ENCODE results near the gene PAN3. TPM values are rescaled to one million over a fixed set of nuclear protein-coding genes. Genes with fewer than 3 reads are reported as not detected.
"Not testable (repeated sequence)": the region's sequence is repeated elsewhere in the genome, so short reads cannot be mapped to it uniquely, and the experiment has no call there.

PAN3 gene
- total RNA-seq: 50.2 TPM

DNA sequence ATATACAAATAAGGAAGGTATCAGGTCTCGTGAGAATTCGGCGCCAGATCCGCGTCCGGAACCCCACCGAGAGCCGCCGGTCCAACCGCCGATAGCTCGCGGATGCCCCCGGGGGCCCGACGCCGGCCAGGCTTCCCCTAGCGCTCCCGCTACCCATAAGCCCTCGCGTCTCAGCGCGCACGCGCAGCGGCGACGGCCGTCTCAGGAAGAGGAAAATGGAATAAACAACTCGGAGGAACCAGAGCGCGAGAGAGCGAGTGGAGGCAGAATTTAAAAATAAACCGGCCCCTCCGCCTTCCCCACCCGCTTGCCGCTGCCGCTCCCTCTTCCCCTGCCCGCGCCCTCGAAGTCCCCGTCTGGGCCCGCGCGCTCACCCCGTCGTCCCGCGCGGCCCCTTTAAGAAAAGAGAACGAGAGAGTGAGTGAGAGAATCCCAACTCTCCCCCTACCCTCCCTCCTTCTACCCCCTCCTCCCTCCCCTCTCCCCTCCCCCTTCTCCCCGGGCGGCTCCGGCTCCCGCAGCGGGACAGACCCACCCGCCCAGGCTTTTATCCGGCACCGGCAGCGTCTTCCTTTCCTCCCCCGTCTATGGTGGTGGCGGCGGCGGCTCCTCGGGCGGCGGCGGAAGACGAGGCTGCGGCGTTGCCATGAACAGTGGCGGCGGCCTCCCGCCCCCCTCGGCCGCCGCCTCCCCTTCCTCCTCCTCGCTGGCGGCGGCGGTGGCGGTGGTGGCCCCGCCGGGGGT is at the start of gene PAN3:
PAN3 (plus strand) TSS at position 534 of the 744 bp plus-strand sequence; CDS start at position 647, 113 bp downstream.
- peak; percentile 81 for DNase-seq

DNA sequence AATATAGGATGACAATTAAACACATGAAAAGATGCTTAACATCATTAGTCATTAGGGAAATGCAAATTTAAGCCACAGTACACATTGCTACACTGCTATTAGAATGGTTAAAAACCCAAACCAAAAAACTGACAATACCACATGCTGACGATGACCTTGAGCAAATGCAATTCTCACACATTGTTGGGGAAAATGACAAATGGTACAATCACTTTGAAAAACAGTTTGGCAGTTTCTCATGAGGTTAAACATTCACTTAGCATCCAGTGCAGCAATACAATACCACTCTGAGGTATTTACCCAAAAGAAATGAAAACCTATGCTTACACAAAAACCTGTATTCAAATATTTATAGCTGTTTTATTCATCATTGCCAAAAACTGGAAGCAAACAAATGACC is 49.3 kb upstream of the PAN3 start:
- DNase-seq: no peak

- no peak for DNase-seq
Observed at GRCh38 chr13:28092431-28092830, 45.9 kb upstream of the PAN3 start.

GRCh38 chr13:28093881-28094280 is 44.5 kb upstream of the PAN3 start:
- no peak for DNase-seq

GRCh38 chr13:28094306-28094705 is 44.0 kb upstream of the PAN3 start:
- no peak for DNase-seq

GRCh38 chr13:28097503-28097902 is 40.8 kb upstream of the PAN3 start:
- no peak for DNase-seq

DNA sequence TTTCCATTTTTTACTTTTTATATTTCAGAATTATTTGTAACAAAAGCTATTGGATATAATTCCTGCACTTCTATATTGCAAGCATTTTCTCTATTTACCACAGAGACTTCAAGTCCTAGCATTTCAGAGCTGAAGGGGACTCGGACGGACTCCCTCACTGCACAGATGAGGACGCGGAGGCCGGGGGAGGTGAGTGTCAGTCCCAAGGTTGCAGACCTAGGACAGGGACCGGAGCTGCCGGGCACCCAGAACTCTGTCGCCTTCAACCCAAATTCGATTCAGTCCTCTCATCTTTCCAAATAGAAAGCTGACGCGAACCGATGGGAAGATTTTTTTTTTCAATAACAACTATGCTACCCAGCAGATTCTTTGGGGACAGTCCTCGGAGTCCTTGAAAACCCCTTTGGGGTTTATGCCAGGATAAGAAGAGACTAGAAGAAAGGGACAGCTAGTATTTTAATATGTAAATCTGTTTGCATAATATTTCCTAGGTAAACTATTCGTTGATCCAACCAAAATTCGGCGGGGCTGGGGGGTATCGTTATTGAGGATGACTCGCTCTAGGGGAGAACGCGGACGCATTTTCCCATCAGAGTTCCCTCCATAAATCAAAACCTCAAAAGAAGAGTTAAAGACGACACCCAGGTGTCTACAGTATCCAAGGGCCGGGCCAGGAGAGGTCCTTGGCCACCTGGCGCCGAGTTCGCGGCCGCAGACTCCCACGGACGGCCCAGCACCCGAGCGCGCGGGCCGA is 38.8 kb upstream of the PAN3 start:
- no peak for DNase-seq

- no peak for DNase-seq
Observed at GRCh38 chr13:28100150-28101121, 37.9 kb upstream of the PAN3 start, which contains the start of gene FLT3. Gene FLT3 (minus strand): TSS chr13:28100576. CDS start chr13:28100510, 66 bp downstream.

GRCh38 chr13:28101886-28102285 is 36.5 kb upstream of the PAN3 start:
- DNase-seq: not testable (repeated sequence)

- DNase-seq: no peak
Observed at GRCh38 chr13:28106976-28107375, 31.4 kb upstream of the PAN3 start.

DNA sequence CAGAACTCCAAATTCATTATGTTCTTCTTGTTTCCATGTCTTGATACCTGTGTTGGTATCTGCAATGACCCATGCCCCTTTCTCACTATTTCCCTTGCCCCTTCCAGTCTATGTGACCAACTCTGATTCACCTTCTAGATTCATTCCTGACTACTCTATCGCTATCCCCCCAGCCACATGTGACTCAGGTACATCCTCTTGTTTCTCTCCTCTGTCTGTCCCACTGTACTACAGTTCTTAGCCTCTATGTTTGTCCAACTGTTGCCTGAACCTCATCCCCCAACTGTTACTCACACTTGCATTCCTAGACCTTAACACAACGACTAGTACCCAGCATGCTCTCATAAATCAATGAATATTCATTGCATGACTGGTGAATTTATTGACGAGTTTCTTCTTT is 27.9 kb upstream of the PAN3 start:
- DNase-seq: no peak

GRCh38 chr13:28116736-28117135 is 21.6 kb upstream of the PAN3 start:
- no peak for DNase-seq

DNA sequence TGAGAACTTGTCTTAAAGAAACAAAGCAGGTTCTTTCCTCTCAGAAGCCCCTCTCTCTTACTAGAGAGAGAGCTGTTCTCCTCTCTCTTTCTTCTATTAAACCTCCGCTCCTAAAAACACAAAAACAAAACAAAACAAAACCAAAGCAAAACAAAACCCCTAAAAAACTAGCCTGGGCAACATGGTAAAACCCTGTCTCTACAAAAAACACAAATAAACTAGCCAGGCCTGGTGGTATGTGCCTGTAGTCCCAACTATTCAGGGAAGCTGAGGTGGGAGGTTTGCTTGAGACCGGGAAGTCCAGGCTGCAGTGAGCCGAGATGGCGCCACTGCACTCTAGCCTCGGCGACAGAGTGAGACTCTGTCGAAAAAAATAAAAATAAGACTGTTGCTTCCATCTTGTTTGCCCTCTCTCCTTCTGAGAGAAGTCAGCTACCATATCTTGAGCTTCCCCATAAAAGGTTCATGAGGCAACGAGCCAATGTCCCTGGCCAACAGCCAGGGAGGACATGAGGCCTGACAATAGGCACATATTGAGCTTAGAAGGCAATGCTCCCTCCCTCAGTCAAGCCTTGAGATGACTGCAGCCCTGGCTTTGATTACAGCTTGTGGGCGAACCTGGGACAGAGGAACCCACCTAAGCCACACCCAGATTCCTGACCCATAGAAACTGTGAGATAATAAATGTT is 20.5 kb upstream of the PAN3 start:
- DNase-seq: no peak

DNA sequence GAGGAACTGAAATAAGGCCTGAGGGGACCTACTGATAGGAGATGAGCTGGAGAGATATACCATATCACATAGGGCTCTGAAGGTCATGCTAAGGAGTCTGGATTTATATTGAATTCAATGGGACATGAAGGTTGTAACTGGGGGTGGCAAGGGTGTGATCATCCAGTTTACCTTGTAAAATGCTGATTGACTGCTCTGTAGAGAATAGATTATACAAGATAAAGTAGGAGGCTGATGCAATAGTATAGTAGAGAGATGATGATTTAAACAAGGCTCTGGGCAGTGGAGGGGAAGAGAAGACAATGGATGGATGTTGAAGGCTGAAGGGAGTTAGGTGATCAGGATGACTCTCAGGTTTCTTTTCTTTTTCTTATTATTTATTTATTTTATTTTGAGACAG is 18.0 kb upstream of the PAN3 start:
- DNase-seq: no peak

DNA sequence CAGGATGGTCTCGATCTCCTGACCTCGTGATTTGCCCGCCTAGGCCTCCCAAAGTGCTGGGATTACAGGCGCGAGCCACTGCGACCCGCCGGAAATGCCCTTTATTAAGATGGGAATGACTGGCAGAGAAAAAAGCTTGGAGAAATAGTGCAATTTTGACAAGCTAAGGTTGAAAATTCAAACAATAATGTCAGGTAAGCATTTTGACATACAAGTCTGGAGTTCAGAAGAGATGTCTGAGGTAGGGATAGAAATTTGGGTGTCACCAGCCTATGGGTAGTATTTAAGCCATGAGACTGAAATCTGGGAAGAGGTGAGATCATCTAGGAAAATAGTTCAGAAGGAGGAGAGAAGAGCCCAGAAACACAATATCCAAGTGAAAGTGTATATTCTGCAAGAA is 17.1 kb upstream of the PAN3 start:
- DNase-seq: no peak

GRCh38 chr13:28128030-28128429 is 10.3 kb upstream of the PAN3 start:
- no peak for DNase-seq

DNA sequence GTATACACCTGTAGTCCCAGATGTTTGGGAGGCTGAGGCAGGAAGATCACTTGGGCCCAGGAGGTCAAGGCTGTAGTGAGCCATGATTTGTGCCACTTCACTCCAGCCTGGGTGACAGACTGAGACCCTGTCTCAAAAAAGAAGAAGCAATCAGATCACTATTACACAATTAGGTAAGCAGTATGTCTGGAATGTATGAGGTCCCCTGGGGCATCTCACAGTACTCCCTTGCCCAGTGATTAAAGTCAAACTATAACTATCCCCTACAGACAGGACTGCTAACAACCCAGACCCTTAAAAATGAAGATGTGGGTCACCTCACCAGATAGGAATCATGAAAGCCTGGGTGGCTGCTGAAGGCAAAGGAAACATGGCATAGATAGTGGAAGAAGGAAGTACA is 9.4 kb upstream of the PAN3 start:
- no peak for DNase-seq

DNA sequence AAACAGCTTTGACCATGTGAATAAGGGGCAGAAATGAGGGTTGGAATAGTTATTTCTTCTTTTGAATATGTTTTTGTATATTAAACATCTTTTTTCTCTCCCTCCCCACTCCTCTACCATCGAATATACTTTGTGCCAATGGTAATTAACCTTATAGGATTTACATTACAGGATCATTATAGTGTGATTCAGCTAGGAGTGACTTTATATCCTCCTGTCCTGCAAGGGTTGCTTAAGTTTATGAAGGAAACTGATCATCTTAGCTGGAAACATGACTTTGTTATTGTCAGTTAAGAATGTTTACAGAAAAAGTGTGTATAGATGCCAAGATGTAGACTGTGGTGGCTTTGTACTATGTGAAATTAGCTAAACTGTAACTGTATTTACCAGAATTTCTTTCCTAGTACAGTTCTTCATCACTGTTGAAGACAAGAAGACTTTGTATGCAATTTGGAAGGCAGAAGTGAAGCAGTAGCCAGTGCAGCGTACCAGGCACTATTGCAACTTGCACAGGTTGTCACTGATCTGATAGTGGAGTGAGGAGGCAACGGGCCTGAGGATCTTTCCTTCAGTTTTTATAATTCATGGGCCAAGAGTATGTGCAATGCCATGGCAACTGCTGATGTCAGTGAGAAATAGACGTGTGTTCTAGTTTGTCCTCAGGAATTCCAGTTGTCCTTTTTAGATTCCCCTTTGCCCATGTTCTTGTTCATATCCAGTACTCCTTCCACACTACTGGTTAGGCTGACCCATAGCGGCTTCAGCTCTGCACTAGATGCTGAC is 8.2 kb upstream of the PAN3 start:
- no peak for DNase-seq

DNA sequence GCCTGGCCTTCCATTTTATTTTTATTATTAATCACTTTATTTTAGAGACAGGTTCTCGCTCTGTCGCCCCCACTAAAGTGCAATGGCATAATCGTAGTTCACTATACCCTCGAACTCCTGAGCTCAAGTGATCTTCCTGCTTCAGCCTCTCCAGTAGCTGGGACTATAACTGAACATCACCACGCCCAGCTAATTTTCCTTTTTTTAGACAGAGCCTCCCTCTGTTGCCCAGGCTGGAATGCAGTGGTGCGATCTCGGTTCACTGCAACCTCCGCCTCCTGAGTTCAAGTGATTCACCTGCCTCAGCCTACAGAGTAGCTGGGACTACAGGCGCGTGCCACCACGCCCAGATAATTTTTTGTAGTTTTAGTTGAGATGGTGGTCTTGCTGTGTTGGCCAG is 6.7 kb upstream of the PAN3 start:
- DNase-seq: no peak

DNA sequence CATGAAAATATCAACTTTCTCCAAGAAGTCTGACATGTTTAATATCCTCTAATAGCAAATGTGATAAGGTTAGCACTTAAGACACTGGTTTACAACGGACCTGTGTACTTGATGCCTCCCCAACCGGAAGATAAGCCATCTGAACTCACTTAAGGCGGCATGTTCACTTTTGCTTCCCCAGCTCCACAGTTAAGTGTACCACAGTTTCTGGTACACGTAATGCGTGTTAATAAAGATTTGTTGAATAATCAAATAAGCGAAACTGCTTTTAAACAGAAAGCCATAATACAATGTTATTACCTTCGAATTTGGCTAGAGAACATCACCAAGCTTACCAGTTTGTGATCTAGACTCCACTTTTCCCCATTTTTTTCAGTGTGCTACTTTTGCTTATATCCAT is 1.4 kb upstream of the PAN3 start:
- DNase-seq: no peak

DNA sequence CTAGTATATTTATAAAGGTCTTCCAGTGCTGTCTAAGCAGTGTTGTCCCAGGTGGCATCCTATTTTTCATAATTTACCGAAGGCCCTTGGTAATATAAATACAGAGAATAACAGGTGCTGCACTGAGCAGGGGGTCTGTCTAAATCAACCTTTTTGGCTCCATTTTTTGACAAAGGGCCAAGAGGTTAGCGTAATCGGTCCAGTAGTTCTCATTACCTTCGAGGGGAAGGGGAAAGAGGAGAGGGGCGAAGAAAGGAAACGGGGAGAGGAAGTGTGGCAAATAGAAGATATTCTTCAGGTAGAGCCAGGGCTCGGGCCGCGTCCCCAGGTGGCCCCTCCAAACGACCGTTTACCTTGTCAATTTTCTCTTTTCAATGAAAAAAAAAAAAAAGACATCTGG is 749 bp upstream of the PAN3 start:
- DNase-seq: no peak
